GM18870 (cell line): Measurements from ENCODE around the gene UGT2B10.
"Not testable (repeated sequence)": the region's sequence is repeated elsewhere in the genome, so short reads cannot be mapped to it uniquely, and the experiment has no call there.

Experiments used
- ATAC-seq: cut with Tn5 transposase; IDR thresholded peaks from one replicate; pipeline ENCODE4 v1.9.1; 2021; ENCODE audit warnings: moderate library complexity; ENCODE audit not compliant: unreplicated experiment

The UGT2B10 gene

GRCh38 chr4:68815617-68816409, at the start of gene UGT2B10:
UGT2B10 (plus strand) TSS chr4:68815994; CDS start chr4:68816020, 26 bp downstream.
- ATAC-seq, result not testable (repeated sequence)

GRCh38 chr4:68771836-68772235, 44.0 kb upstream of the UGT2B10 start:
- ATAC-seq, result not testable (repeated sequence)

GRCh38 chr4:68773699-68774098, 42.1 kb upstream of the UGT2B10 start:
- ATAC-seq, result no peak

GRCh38 chr4:68780232-68780631, 35.6 kb upstream of the UGT2B10 start:
- ATAC-seq, result no peak

GRCh38 chr4:68797048-68797447, 18.7 kb upstream of the UGT2B10 start:
- no peak for ATAC-seq

GRCh38 chr4:68797618-68798017, 18.2 kb upstream of the UGT2B10 start:
- ATAC-seq, result no peak

- ATAC-seq, result no peak
These were observed 12.8 kb upstream of the UGT2B10 start for GRCh38 chr4:68803013-68803412.

- no peak for ATAC-seq
These were observed 7.7 kb upstream of the UGT2B10 start for GRCh38 chr4:68808060-68808459.

GRCh38 chr4:68810919-68811318, 4.9 kb upstream of the UGT2B10 start:
- ATAC-seq, result no peak

- ATAC-seq, result not testable (repeated sequence)
These were observed 844 bp downstream of the UGT2B10 start for GRCh38 chr4:68816410-68817265.

GRCh38 chr4:68817386-68817785, 1.6 kb downstream of the UGT2B10 start:
- ATAC-seq, result no peak

GRCh38 chr4:68818030-68818462, 2.3 kb downstream of the UGT2B10 start:
- not testable (repeated sequence) for ATAC-seq

GRCh38 chr4:68831642-68832041, 15.8 kb downstream of the UGT2B10 start:
- no peak for ATAC-seq

GRCh38 chr4:68850293-68850692, 34.5 kb downstream of the UGT2B10 start:
- no peak for ATAC-seq

GRCh38 chr4:68855771-68856170, 40.0 kb downstream of the UGT2B10 start:
- ATAC-seq, result no peak

GRCh38 chr4:68858039-68858438, 42.2 kb downstream of the UGT2B10 start:
- ATAC-seq, result no peak

- no peak for ATAC-seq
These were observed 43.9 kb downstream of the UGT2B10 start for GRCh38 chr4:68859655-68860054.

- no peak for ATAC-seq
These were observed 45.3 kb downstream of the UGT2B10 start for GRCh38 chr4:68861057-68861456.

GRCh38 chr4:68864438-68865187, 48.8 kb downstream of the UGT2B10 start:
- ATAC-seq, result no peak

- no peak for ATAC-seq
These were observed 49.4 kb downstream of the UGT2B10 start for GRCh38 chr4:68865188-68865638.

- ATAC-seq, result no peak
These were observed 50.0 kb downstream of the UGT2B10 start for GRCh38 chr4:68865760-68866159.
